ENCODE results near the gene CHPF.
A peak's percentile ranks its signal among the peaks of the same experiment; 100 is the strongest.

CHPF gene

DNA sequence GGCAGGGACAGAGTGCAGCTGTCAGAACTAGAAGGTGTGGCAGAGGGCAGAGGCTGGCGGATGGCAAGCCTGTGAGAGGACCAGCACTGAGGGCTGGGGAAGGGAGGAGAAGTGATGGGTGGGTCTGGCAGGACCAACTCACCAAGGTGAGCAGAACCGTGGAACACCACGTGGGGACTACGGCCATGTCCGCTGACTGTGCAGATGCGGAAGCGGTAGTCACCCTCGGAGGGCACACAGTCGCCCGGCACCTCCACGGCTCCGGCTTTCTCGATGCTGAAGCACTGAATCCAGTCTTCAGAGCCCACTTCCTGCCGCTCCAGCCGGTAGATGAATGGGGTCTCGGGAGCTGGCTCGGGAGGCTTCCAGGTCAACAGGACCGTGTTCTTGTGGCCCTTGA lies 23.5 kb upstream of the CHPF start:
- no peak for DNase-seq (ENCODE audit: low read depth in 2 of 2)

DNA sequence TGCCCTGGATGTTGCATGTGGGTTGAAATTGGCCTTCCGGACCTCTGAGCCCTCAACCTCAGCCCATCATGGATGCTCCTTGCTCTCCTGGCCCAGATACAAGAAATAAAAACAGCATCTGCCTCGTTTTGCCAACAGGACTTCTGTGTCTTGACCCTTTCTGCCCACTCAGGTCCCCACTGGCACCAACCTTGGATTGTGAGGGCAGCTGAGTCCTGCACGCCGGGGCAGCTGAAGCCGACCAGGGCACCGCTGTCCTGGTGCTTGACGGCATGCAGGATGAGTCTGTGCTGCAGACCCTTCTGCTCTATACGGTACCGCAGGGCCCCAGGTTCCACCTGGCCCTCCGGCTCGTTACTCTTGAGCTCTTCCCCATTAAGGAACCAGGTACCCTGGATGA lies 23.0 kb upstream of the CHPF start:
- DNase-seq (ENCODE audit: low read depth in 2 of 2), result no peak

DNA sequence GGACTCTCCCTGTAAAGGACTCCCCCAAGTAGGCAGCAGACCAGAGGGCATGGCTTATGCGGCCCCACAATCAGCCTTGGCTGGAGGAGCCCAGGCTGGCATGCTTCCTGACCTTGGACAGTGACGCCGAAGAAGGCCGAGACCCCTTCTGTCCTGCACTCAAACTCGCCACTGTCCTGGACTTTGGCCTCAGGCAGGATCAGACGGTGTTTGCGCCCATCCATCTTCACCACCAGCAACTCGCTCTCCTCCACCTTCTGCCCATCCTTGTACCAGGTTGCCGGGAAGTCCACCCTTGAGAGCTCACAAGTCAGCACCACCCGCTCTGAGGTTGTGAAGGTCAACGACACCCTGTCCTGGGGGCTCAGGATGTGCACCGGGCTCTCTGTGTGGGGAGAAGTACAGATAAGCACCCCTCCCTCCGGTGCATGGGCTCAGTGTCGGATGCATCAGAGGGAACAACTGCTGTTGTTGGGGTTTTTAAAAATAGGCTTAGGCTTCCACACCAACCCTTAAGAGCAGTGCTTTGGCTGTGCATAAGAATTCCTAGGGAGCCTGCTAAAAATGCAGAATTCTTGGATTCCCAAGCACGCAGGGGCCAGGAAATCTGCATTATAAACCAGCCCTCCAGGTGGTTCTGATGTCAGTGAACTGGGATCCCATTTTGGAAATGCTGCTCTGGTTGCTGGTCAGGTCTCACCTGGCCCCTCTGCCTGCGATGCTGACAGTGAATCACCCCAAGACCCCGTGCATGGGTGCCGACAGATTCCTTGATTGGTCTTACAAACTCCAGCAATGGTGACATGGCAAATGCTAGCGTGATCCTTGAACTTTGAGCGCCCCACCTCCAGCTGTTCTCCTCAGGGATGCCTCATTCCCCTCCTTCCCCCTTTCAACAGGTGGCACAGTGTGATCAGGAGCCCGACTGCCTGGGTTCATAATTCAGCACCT lies 21.8 kb upstream of the CHPF start:
- DNase-seq (ENCODE audit: low read depth in 2 of 2), result no peak

DNA sequence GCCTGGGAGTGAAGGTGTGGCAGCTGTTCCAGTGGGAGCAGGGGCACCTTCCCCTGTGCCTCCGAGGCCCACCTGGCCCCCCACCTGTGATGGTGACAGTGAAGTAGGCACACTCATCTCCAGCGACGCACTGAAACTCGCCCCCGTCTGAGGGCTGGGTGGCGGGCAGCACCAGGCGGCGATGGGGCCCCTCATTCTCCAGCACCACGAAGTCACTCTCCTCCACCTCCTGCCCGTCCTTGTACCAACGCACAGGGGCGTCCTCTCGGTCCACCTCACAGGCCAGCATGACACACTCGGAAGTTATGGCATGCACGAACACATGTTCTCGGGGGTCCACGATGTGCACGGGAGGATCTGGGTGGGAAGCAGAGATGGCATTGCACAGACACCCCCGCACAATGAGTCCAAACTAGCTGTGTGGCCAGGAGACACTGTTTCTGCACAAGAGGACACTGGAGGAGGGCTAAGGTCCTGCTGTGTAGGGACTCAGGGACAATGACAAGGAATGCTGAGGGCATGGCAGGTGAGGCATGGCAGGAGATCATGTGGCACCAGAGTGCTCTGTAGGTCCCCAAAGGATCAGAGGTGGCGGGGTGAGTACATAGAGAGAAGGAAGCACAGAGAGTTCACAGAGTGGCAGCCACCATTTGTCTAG lies 19.8 kb upstream of the CHPF start:
- DNase-seq (ENCODE audit: low read depth in 2 of 2), result no peak

DNA sequence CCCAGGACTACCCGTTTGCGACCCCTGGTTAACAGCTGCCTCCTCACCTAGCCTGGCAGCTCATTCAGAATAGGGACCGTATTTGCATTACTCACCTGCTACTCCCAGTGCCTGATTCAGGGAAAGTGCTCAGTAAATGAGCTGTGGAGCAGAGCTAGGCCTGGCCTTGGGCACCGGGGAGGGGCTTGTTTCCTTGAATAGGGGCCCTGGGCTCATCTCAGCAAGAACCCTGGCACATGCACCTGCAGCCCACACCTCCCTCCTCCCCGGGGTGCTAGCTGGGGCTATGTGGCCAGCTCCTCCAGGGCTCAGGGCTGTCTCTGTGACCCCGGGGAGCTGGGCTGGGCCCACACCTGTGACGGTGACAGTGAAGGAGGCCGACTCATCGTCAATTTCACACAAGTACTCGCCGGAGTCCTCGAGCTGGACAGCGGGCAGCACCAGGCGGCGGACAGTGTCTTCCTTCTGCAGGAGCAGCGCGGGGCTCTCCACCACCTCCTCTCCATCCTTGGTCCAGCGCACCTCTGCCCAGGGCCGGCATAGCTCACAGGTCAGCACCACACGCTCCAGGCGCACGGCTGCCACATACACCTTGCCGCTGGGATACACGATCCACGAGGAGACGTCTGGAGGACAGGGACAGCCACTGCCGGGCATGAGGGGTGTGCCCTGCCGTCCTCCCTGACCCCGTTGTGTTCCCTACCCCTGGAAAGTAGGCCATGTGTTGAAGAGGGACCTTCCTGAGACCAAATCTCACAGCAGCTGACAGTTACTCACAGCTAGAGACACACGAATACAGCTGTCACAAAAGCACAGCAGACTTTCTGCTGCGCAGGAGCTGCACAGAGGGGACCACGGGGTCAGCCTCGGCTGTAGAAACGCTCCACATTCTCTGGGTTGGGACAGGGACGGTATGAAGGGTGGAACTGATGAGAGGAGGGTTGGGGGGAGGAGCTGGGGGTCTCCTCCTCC lies 18.7 kb upstream of the CHPF start:
- DNase-seq (ENCODE audit: low read depth in 2 of 2), result no peak

DNA sequence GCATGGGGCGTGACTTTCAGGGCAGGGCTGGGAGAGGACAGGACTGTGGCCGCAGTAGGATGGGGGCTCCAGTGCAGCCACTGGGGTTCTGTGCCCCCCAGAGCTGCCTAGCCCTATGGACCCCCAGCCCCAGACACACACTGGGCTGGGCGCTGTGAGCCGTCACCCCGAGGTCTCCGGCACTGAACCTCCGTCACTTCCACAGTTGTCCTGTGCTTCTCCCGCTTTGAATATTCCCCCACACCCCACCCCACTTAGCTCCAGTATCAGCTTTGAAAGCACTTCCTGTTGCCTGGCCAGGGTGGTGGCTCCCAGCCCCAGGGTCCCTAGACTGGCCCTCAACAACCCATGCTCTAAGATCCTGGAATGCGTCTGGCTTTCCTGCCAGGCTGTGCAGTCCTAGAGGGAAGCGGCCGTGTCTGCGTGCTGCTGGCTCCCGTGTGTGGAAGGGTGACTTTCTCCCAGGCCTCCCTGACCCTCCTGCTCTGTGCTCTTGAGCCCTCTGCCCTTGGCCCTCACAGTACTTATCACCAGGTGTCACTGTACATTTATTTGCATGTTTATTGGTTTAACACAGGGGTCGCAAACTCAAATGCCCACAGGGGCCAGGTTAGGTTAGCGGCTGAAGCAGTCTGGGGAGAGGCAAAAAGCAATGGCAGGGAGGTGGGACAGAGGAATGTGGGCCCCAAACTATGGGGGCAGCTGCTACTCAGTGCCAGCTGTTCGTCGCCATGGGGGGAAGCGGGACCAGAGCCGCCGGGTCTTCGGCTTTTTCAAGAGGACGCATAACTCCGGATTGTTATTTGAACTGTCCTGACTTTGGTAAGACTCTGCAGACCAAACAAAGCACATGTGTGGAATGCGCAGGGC lies 17.8 kb upstream of the CHPF start:
- no peak for DNase-seq (ENCODE audit: low read depth in 2 of 2)

DNA sequence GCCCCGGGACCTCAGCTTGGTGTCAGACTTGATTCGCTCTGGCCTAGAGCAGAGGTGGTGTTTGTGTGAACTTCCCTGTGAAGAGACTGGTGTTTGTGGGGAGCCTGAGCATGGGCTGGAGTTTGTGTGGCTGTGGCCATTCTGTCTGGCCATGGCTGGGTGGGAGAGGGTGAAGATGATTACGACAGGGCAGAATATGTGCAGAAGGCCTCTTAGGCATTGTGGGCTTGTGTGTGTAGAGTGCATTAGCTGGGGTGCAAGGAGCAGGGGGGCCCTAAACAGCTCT lies 17.2 kb upstream of the CHPF start:
- DNase-seq (ENCODE audit: low read depth in 2 of 2), result no peak

DNA sequence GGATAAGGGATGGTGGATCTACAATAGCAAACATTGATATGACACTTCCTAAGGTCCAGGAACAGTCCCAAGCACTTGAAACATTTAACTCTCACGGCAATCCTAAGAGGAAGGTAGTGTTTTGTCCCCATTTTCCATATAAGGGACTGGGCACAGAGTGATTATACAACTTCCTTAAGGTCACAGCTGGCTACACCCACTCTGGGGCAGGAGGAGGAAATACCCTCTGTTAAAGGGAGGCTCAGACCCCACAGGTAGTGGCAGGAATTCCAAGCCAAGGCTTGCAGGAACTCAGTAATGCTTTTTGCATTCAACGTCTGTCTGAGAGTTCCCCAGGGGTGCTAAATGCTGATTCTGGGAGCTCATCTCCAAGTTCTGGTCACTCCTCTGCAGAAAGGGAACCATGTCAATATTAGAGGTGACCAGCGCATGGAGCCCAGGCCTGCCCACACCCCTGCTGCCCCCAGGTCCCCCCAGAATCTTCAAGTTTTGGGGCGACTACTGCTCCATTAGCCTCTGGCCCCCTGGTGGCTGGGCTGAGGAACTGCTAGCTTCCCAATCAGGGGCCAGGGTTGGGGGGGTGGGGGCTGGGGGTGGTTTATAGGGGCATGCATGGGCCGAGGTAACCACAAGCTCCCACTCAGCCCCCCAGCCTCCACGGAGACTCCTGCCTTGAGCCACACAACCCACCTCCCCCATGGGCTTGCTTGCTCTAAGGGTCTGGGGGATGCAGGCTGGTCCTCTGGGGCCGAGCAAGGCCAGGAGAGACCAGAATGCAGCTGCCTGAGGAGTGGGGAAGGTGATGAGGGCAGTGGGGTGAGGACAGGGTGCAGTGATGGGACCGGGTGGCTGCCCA lies 16.7 kb upstream of the CHPF start:
- DNase-seq (ENCODE audit: low read depth in 2 of 2), result no peak

DNA sequence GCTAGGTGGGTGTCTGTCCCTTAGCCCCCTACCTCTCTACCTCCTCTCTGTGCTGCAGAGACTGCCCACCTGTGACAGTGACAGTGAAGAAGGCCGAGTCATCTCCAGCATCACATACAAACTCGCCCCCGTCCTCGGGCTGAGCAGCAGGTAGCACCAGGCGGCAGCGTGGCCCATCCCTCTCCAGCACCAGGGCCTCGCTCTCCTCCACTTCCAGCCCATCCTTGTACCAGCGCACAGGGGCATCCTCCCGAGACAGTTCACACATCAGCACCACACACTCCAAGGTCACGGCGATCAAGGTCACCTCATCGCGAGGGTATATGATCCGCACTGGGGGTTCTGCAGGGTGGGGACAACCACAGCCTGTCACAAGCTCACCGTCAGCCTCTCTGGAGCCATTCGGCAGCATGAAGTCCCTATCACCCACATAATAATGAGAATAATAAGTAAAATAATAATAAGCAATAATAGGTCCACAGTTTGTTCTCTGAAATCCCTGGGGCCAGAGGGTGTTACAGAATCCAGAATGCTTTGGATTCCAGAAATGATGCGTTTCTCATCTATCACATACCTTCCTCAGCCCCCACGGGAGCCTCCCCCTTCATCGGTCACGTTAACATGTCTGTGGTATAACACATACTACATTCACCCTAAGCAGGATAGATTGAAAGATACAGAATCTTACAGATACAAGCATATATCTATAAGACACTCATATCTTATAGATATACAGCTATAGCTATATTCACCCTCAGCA lies 15.7 kb upstream of the CHPF start:
- DNase-seq (ENCODE audit: low read depth in 2 of 2), result no peak

DNA sequence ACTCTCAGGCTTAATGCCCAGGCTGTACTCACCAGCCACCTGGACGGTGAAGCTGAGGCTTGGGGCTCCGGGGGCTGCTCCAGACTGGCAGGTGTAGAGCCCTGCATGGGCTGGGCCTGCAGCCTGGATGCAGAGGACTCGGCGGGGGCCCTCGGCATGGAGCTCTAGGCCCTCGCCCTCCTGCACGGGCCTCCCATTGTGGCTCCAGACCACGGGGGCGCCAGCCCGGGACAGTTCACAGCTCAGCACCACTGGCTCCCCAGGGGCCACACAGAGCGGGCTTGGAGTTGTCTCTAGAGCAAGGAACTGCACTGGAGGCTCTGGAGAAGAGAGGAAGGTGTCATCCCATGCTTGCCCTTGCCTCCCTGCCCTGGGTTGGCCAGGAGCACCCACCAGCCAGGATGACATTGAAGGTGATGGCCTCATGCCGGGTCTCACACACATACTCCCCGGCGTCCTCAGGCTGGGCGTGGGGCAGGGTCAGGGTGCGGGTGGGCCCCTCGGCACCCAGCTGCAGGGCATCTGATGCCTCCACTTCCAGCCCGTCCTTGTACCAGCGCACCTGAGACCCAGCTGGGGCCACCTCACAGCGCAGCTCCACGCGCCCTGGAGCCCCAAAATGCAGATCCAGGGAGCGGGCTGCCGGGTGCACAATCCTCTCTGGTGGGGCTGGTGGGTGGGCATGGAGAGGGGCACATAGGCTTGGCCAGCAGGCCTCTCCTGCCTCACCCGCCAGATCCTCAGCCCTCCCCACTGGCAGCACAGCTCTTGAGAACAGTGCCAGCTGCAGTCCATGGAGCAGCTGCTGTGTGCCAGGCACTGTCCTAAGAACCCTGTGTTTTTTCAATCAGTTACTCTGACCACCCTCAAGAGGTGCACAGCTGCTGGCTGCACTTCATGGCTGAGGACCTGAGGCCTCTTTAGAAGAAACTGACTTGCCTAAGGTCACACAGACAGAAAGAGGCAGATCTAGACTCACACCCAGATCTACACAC lies 14.5 kb upstream of the CHPF start:
- no peak for DNase-seq (ENCODE audit: low read depth in 2 of 2)

DNA sequence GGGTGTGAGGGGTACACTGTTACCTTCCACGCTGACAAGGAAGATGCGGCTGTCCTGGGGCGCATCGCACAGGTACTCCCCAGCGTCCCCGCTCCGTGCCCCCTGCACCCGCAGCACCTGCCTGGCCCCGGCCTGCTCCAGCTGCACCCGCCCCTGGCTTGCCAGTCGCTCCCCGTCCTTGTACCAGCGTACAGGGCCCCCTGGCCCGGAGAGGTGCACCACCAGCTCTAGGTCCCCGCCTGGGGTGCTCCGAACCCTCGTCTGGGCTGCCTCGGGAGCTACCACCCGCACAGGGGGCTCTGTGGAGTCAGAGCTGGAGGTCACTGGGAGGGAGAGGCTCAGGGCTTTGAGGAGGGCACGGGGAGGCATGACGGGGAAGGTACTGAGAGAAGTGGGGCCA lies 13.7 kb upstream of the CHPF start:
- no peak for DNase-seq (ENCODE audit: low read depth in 2 of 2)

DNA sequence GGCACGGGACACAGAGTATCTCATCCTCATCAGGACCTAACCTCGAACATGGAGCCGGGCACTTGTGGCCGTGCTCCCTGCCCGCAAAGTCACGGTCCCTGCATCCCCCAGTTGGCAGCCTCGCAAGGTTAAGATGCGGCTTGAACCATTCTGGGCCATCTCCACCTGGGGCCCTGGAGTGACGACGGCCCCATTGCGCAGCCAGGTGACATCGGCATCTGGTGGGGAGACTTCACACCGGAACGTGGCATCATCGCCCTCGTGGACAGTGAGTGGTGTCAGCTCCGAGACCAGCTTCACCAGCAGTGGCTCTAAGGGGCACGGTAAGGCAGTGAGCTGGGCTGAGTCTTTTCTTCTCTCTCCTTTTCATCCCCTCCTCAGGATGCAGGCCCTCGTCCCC lies 12.8 kb upstream of the CHPF start:
- DNase-seq (ENCODE audit: low read depth in 2 of 2), result no peak

DNA sequence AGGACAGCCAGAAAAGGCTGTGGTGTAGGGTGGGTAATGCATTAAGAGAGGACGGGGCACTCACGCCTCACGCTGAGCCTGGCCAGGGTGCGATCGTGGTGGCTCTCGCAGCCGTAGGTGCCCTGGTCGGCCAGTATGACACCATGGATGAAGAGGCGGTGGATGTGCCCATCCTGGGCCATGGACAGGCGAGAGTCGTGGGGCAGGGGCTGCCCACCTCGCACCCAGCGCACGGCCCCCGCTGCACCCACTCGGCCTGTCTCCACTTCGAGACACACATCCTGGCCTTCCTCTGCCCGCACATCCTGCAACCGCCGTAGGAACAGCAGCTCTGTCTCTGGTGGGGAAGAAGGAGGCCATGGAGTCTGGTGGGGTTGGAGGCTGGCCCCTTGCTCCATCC lies 12.3 kb upstream of the CHPF start:
- DNase-seq (ENCODE audit: low read depth in 2 of 2), result no peak

DNA sequence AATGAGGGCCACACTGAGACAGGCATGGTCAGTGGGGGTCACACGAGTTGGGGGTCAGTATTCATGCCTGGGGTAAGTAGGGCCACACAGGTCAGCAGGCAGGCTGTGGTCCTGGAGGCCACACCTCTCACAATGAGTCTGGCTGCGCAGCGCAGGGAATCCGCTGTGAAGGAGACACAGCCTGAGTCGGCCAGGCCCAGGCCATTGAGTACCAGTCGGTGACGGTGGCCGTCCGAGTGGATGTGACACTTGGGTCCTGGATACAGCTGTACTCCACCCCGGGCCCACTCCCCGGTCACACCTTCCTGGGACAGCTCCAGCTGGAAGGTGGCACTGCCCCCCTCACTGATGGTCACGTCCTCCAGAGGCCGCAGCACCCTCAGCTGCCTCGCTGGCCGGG lies 10.7 kb upstream of the CHPF start:
- DNase-seq (ENCODE audit: low read depth in 2 of 2), result no peak

DNA sequence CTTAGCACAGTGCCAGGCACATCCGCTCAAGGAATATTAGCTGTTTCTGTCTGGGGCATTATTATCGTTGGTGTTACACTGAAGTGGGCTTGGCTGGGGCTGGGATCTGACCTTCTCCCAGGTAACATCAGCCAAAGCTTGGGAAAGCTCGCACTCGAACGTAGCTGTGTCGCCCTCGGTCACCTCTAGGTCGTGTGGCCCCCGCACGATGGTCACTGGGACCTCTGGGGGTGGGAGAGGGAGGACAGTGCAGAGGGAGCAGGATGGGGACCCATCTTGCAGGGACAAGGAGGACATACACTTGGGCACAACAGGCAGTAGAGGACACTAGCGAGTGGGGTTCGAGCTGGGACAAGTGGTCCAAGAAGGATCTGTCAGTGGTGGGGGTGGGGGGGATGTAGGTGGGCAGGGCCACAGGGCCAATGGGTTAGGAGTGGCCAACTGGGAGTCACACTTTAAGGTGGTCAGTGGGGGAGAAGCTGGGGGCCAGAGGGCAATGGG lies 9.9 kb upstream of the CHPF start:
- DNase-seq (ENCODE audit: low read depth in 2 of 2), result no peak

DNA sequence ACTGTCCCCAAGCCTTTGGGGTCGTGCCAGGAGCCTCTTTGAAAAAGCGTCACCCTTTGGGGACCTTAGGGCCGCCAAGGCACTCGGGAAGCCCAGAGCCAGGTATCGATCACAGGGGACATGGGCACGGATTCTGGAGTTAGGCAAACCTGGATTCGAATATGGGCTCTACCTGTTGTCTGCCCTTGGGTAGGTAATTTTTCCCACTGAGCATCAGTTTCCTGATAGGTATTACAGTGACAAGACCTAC lies 9.5 kb upstream of the CHPF start:
- DNase-seq (ENCODE audit: low read depth in 2 of 2), result no peak

DNA sequence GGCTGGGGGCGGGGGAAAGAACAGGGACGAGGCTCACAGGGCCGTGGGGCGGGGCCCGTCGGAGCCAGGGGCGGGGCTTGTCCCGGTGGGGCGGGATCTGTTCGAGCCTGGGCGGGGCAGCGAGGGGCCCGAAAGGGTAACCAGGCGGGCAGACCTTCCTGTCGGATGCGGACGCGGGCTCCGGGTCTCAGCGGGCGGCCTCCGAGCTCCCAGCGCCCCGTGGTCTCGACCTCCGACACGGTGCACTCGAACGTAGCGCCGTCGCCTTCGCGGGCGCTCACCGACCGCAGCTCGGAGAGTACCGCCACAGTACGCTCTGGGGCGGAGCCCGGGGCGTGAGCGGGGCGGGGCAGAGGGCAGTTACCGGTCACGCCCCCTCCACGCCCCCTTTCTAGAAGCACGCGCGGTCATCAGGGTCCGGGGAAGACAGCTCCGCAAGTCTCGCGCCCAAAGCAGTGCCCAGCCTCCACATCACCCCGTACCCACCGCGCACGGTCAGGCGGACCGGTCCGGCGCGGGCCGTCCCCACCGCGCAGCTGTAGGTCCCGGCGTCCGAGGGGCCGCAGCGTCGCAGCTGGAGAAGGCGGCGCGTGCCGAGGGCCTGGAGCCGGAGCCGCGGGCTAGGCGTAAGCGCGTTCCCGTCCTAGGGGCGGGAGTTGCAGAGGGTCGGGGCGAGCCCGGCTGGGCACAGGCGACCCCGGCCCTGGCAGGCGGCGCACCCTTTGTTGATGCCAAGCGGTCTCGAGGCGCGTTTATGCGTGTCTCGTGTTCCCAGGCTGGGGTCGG lies 9.0 kb upstream of the CHPF start:
- peak; percentile 48 to 57 for DNase-seq (ENCODE audit: low read depth in 2 of 2)

All from fibroblast of skin of left quadriceps (primary cell).